Fibroblast of pulmonary artery (primary cell): ENCODE results near the gene ERICH3.

ENCODE experiments used
- DNase-seq: peaks from one replicate; pipeline ENCODE4 v3.0.0-alpha.2; 2010; ENCODE audit warnings: low read depth
- H3K4me3 ChIP-seq: replicated peaks from 2 replicates; pipeline ENCODE4 v1.5.1; 2011; ENCODE audit warnings: low read depth, mild to moderate bottlenecking, control low read depth, low read length, moderate library complexity
- CTCF ChIP-seq: IDR thresholded peaks from 2 replicates; pipeline ENCODE4 v1.5.1; 2011; ENCODE audit warnings: mild to moderate bottlenecking, control low read depth, low read length, inconsistent platforms; ENCODE audit errors: missing control alignments

Gene ERICH3

GRCh38 chr1:74623716-74624115 lies 49.9 kb downstream of the ERICH3 start:
- H3K4me3 ChIP-seq, result no peak overlapping the region
- no peak for TF ChIP-seq CTCF

GRCh38 chr1:74620242-74620641 lies 53.4 kb downstream of the ERICH3 start:
- no peak overlapping the region for H3K4me3 ChIP-seq
- no peak for TF ChIP-seq CTCF
- DNase-seq, result no peak

More at GRCh38 chr1:74623716-74624115, 49.9 kb downstream of the ERICH3 start:
- no peak for DNase-seq

GRCh38 chr1:74618974-74619373 lies 54.6 kb downstream of the ERICH3 start:
- DNase-seq, result no peak
- no peak for TF ChIP-seq CTCF
- no peak overlapping the region for H3K4me3 ChIP-seq

GRCh38 chr1:74613894-74614293 lies 59.7 kb downstream of the ERICH3 start:
- TF ChIP-seq CTCF, result no peak
- DNase-seq, result no peak
- no peak overlapping the region for H3K4me3 ChIP-seq

GRCh38 chr1:74611887-74612286 lies 61.7 kb downstream of the ERICH3 start:
- DNase-seq, result no peak
- TF ChIP-seq CTCF, result no peak
- no peak overlapping the region for H3K4me3 ChIP-seq

- no peak for DNase-seq
- no peak overlapping the region for H3K4me3 ChIP-seq
- TF ChIP-seq CTCF, result no peak
Observed at GRCh38 chr1:74610961-74611360, 62.6 kb downstream of the ERICH3 start.

GRCh38 chr1:74609810-74610371 lies 63.7 kb downstream of the ERICH3 start:
- DNase-seq, result no peak
- no peak overlapping the region for H3K4me3 ChIP-seq
- no peak for TF ChIP-seq CTCF
